Vagina (tissue), 2 donors: ENCODE results near the gene MRC2. TPM values are rescaled to one million over a fixed set of nuclear protein-coding genes. Genes with fewer than 3 reads are reported as not detected.
A peak's percentile ranks its signal among the peaks of the same experiment; 100 is the strongest.

Experiments
- DNase-seq, 2 donors: peaks; one replicate each; pipeline ENCODE4 v3.0.0-alpha.2; 2017; ENCODE audit errors: extremely low spot score in 2 of 2
- H3K27ac ChIP-seq: fragments of 200-600 bp; sonication (generic); one replicate; pipeline ENCODE4 v1.5.1; 2019
- H3K27me3 ChIP-seq: fragments of 200-600 bp; sonication (generic); one replicate; pipeline ENCODE4 v1.5.1; 2019
- H3K36me3 ChIP-seq, 2 donors: fragments of 200-600 bp; sonication (generic); one replicate each; pipeline ENCODE4 v1.5.1; 2017 to 2019
- H3K4me1 ChIP-seq: fragments of 200-600 bp; sonication (generic); one replicate; pipeline ENCODE4 v1.5.1; 2019
- H3K4me3 ChIP-seq, 2 donors: fragments of 200-600 bp; sonication (generic); 1 replicate in 1 of 2; 2 replicates in 1 of 2; pipeline ENCODE4 v1.5.1; 2016 to 2019
- H3K9me3 ChIP-seq: fragments of 200-600 bp; sonication (generic); one replicate; pipeline ENCODE4 v1.5.1; 2019
- POLR2A ChIP-seq, 2 donors: fragments of 450-650 bp; IDR thresholded peaks; one replicate each; pipeline ENCODE4 v1.6.1; 2017; ENCODE audit warnings: antibody characterized with exemption in 2 of 2, mild to moderate bottlenecking in 2 of 2, moderate library complexity in 2 of 2
- POLR2AphosphoS5 ChIP-seq, 2 donors: sonication (generic); formaldehyde crosslinking; IDR thresholded peaks; one replicate each; pipeline ENCODE4 v1.9.0; 2017; ENCODE audit warnings: antibody characterized with exemption in 2 of 2, mild to moderate bottlenecking in 2 of 2, low read depth in 1 of 2; ENCODE audit not compliant: insufficient read depth in 1 of 2
- intact Hi-C: fragments of 100-400 bp; cut with DNase I; formaldehyde crosslinking; loops from one replicate; pipeline ENCODE4 v1.15.1; 2023
- total RNA-seq: library from RNA; depleted of rRNA; stranded (reverse); fragments of >200 nt; gene quantifications from one replicate; pipeline ENCODE4 v1.2.3, GENCODE V29; 2016
- TF ChIP-seq, protein P1 (sequence below), 3 experiments: fragments of 450-650 bp in 2 of 3; fragments of 200-600 bp in 1 of 3; sonication (generic) in 1 of 3; IDR thresholded peaks; one replicate each; pipeline ENCODE4 v1.5.1; 2017 to 2019; ENCODE audit warnings: antibody characterized with exemption in 3 of 3, mild to moderate bottlenecking in 2 of 3, moderate library complexity in 2 of 3

Gene MRC2
- total RNA-seq, 1 donor from 2014 or later, result 89.4 TPM

DNA sequence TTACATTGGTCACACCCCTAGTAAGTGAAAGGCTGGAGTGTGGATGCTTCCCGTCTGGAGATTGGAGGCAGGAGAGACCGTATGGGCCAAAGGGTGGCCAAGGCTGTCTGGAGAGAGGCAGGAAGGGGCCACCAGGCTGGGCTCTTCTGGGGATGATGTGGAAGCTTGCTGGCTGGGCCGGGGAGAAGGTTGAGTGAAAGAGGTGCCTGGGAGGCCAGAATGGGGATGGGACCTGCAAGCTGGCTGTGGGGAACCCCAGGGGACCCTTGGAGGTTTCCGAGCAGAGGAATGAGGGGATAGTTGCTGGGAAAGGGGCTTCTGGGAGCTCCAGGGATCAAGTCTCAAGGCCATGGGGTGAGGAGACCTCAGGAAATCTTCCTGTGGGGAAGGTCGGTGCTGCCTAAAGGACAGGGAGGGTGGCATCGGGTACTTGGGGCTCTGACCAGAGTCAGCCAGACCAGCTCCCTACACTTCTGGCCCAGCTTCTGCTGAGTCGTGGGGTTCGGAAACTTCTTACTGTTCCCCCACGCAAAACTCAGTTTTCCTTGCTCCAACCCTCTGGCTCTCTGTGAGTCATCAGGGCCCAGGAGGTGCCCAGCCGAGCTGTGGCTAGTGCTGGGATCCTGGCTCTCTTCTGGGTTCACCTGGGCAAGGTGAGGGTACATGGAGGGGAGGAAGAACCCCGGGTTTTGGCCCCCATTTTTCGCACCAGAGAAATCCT lies 3.1 kb downstream of the MRC2 start:
- Histone ChIP-seq H3K27me3 (no peaks in the 10 kb centered on the region), H3K27ac (peak overlapping the region; percentile 90), H3K4me3 (no peak overlapping the region), H3K9me3 (no peaks in the 10 kb centered on the region), H3K36me3 (no peaks in the 10 kb centered on the region), H3K4me1 (peaks cover 52% of the 10 kb centered on the region)
- TF ChIP-seq POLR2A (IDR thresholded peaks at IDR 0.05) (no peak), POLR2AphosphoS5 (IDR thresholded peaks at IDR 0.05; ENCODE audit: insufficient read depth in 1 of 2, low read depth in 1 of 2) (no peak)
- TF ChIP-seq, protein P1, sequence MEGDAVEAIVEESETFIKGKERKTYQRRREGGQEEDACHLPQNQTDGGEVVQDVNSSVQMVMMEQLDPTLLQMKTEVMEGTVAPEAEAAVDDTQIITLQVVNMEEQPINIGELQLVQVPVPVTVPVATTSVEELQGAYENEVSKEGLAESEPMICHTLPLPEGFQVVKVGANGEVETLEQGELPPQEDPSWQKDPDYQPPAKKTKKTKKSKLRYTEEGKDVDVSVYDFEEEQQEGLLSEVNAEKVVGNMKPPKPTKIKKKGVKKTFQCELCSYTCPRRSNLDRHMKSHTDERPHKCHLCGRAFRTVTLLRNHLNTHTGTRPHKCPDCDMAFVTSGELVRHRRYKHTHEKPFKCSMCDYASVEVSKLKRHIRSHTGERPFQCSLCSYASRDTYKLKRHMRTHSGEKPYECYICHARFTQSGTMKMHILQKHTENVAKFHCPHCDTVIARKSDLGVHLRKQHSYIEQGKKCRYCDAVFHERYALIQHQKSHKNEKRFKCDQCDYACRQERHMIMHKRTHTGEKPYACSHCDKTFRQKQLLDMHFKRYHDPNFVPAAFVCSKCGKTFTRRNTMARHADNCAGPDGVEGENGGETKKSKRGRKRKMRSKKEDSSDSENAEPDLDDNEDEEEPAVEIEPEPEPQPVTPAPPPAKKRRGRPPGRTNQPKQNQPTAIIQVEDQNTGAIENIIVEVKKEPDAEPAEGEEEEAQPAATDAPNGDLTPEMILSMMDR (IDR thresholded peaks at IDR 0.05), result no peak
- intact Hi-C loops, result no loop called here
- no peak for DNase-seq

DNA sequence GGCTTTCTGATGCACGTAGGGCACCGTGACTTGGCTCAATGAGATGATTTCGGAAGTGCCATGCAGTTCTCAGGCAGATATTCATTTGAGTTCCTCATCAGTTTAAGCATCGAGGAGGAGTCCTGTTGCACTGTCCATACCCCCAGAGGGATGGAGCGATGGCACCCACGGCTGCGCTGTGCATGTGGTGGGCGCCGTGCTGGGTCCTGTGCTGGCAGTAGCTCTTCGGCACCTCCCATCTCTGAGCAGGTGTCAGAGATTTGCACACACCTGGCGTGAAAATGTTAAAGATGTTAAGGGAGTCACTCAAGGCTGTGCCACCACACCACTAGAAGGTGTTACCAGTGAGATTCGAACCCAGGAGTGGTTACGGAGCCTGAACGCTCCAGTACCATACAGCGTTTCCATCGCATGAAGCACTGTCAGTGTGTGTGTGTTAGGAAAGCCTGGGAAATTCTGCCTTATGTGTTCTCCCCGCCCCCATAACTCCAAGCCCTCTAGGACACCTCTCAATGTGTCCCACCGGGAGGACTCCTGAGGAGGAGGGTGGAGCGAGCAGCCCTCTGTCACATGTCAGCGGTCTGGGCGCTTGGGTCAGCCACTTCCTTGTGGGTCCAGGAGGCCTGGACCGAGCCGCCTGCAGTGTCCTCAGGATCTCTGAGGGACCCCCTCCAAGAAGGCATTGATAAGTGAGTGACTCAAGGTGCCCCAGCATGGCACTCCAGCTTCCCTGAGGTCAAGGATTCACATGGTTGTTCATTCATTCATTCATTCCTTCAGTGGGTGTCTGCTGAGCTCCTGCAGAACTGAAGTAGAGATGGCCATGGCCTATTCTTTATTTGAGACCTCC lies 3.8 kb downstream of the MRC2 start:
- no peak for DNase-seq
- H3K27ac ChIP-seq, result peak overlapping the region; percentile 90
- TF ChIP-seq, protein P1 (IDR thresholded peaks at IDR 0.05), result no peak
- TF ChIP-seq POLR2A (IDR thresholded peaks at IDR 0.05) (no peak), POLR2AphosphoS5 (IDR thresholded peaks at IDR 0.05; ENCODE audit: insufficient read depth in 1 of 2, low read depth in 1 of 2) (no peak)
- no peaks in the 10 kb centered on the region for H3K36me3 ChIP-seq
- H3K4me3 ChIP-seq, result no peak overlapping the region
- intact Hi-C loops, result no loop called here
- no peaks in the 10 kb centered on the region for H3K27me3 ChIP-seq
- peaks cover 44% of the 10 kb centered on the region for H3K4me1 ChIP-seq
- H3K9me3 ChIP-seq, result no peaks in the 10 kb centered on the region

DNA sequence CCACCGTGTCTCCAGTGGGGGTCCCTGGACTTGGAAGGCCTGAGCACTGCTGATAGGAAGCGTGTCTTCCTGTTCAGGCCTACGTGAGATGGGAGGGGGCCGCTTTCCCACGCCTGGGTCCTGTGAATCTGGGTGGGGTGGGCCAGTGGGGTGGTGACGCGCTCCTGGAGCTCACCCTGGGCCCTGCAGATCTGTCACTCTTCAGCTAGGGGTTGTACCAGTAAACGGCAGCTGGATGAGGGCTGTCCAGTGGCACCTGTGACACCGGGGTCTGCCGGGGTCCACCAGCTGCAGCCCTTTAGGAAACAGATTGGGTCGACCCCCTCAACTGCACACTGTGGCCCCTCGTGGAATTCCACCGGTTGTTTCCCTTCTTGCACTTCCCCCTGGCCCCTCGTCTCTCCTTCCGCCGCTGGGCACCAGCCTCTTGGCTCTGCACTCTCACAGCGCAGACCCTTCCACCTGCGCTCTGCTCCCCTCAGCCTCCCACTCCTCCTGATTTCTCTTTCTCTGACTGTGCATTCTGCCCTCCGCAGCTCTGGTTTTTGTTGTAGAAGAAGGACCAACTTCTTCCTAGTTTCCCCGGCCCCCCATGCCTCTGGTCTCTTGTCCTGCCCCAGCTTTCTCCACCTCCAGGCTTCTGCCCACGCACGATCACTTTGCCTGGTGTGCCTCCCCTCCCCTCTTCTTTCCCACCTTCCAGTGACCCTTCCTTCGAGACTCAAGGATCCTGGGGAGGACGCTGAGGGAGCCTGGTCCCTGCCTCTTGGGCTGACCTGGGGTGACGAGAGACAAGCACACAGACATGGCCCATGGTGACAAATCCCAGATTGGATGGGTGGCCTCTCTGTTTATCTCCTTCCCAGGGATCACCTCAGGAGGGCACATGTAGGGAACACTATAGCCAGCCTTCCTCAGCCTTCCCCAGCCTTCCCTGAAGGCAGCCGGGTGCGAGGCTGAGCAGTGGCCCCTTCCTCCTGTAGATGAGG lies 4.8 kb downstream of the MRC2 start:
- H3K4me1 ChIP-seq, result peaks cover 35% of the 10 kb centered on the region
- intact Hi-C loops, result no loop called here
- no peak overlapping the region for H3K4me3 ChIP-seq
- DNase-seq, result no peak
- H3K36me3 ChIP-seq, result no peaks in the 10 kb centered on the region
- no peaks in the 10 kb centered on the region for H3K27me3 ChIP-seq
- no peak for TF ChIP-seq POLR2AphosphoS5 (IDR thresholded peaks at IDR 0.05; ENCODE audit: insufficient read depth in 1 of 2, low read depth in 1 of 2)
- TF ChIP-seq, protein P1 (IDR thresholded peaks at IDR 0.05), result no peak
- TF ChIP-seq POLR2A (IDR thresholded peaks at IDR 0.05), result no peak
- H3K27ac ChIP-seq, result no peak overlapping the region
- H3K9me3 ChIP-seq, result no peaks in the 10 kb centered on the region

DNA sequence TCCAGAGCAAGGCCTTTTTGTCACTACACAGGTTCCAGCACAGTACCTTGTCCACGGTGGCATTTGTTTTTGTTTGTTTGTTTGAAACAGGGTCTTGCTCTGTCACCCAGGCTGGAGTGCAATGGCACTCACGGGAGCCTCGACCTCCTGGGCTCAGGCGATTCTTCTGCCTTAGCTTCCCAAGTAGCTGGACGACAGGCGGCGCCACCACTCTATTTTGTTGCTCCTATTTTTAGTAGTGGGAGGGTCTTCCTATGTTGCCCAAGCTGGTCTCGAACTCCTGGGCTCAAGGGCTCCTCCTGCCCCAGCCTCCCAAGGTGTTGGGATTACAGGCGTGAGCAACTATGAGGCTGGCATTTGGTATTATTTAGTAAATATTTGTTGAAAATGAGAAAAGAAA lies 10.3 kb downstream of the MRC2 start:
- intact Hi-C loops, result no loop called here
- no peak for TF ChIP-seq POLR2A (IDR thresholded peaks at IDR 0.05)
- no peak for TF ChIP-seq POLR2AphosphoS5 (IDR thresholded peaks at IDR 0.05; ENCODE audit: insufficient read depth in 1 of 2, low read depth in 1 of 2)
- TF ChIP-seq, protein P1 (IDR thresholded peaks at IDR 0.05), result no peak
- DNase-seq, result no peak
- peaks cover 5% of the 10 kb centered on the region for H3K4me1 ChIP-seq
- no peak overlapping the region for H3K27ac ChIP-seq
- no peaks in the 10 kb centered on the region for H3K27me3 ChIP-seq
- H3K4me3 ChIP-seq, result no peak overlapping the region
- H3K36me3 ChIP-seq, result no peaks in the 10 kb centered on the region
- H3K9me3 ChIP-seq, result no peaks in the 10 kb centered on the region
